NB4 (cell line): ENCODE measurements around the gene ADGRA3.

ENCODE experiments used
- CTCF ChIP-seq: IDR thresholded peaks from one replicate; pipeline ENCODE4 v1.5.1; 2012; ENCODE audit warnings: low read depth, low read length
- MYC ChIP-seq: IDR thresholded peaks from 2 replicates; pipeline ENCODE4 v1.6.1; 2011; ENCODE audit warnings: low read depth, low read length
- POLR2A ChIP-seq: IDR thresholded peaks from 2 replicates; pipeline ENCODE4 v1.6.1; 2011; ENCODE audit warnings: mild to moderate bottlenecking; ENCODE audit not compliant: insufficient read length; ENCODE audit errors: extremely low read depth

GRCh38 chr4:22466581-22466980, 49.3 kb downstream of the ADGRA3 start:
- TF ChIP-seq CTCF (no peak), POLR2A (no peak), MYC (no peak)
